DMS 273 (cell line): ENCODE measurements around the gene FAM217B.
A peak's percentile ranks its signal among the peaks of the same experiment; 100 is the strongest.
"Not testable (repeated sequence)": the region's sequence is repeated elsewhere in the genome, so short reads cannot be mapped to it uniquely, and the experiment has no call there.

Experiments used
- DNase-seq: peaks from one replicate; lab custom pipeline; 2025; ENCODE audit not compliant: unreplicated experiment; lab: John Stamatoyannopoulos, UW

The FAM217B gene

GRCh38 chr20:59938221-59938620 is 2.0 kb upstream of the FAM217B start:
- DNase-seq: no peak

- DNase-seq: no peak
These were observed 1.5 kb upstream of the FAM217B start for GRCh38 chr20:59938696-59939051.

- DNase-seq: no peak
These were observed 924 bp upstream of the FAM217B start for GRCh38 chr20:59939052-59939878.

- peak; percentile 59 for DNase-seq
These were observed 385 bp upstream of the FAM217B start for GRCh38 chr20:59939879-59940128.

- no peak for DNase-seq
These were observed 736 bp downstream of the FAM217B start for GRCh38 chr20:59940956-59941294.

- no peak for DNase-seq
These were observed 2.1 kb downstream of the FAM217B start for GRCh38 chr20:59942245-59942644.

GRCh38 chr20:59944726-59945125 is 4.5 kb downstream of the FAM217B start:
- DNase-seq: no peak

GRCh38 chr20:59945175-59945574 is 5.0 kb downstream of the FAM217B start:
- DNase-seq: peak; percentile 12

GRCh38 chr20:59945731-59946130 is 5.5 kb downstream of the FAM217B start:
- DNase-seq: no peak

- no peak for DNase-seq
These were observed 7.2 kb downstream of the FAM217B start for GRCh38 chr20:59947376-59947775.

GRCh38 chr20:59948212-59948611 is 8.0 kb downstream of the FAM217B start:
- no peak for DNase-seq

- peak; percentile 66 for DNase-seq
These were observed 8.9 kb downstream of the FAM217B start for GRCh38 chr20:59948828-59949720.

- DNase-seq: no peak
These were observed 9.7 kb downstream of the FAM217B start for GRCh38 chr20:59949911-59950310.

GRCh38 chr20:59954718-59955117 is 14.5 kb downstream of the FAM217B start:
- no peak for DNase-seq

GRCh38 chr20:59955131-59955796 is 15.1 kb downstream of the FAM217B start:
- peak; percentile 16 for DNase-seq

GRCh38 chr20:59957568-59957967 is 17.4 kb downstream of the FAM217B start:
- DNase-seq: not testable (repeated sequence)

GRCh38 chr20:59958123-59958522 is 17.9 kb downstream of the FAM217B start, which contains the start of gene CDH26:
Gene CDH26 (plus strand): TSS chr20:59958423. CDS start chr20:59958727, 304 bp downstream.
- DNase-seq: no peak

- no peak for DNase-seq
These were observed 18.4 kb downstream of the FAM217B start for GRCh38 chr20:59958626-59959025.

GRCh38 chr20:59961423-59961822 is 21.2 kb downstream of the FAM217B start:
- no peak for DNase-seq

- no peak for DNase-seq
These were observed 22.0 kb downstream of the FAM217B start for GRCh38 chr20:59962155-59962554.

- DNase-seq: no peak
These were observed 26.2 kb downstream of the FAM217B start for GRCh38 chr20:59966428-59966827.

GRCh38 chr20:59971428-59971827 is 31.2 kb downstream of the FAM217B start:
- DNase-seq: no peak
